ENCODE data around the gene TMA7. TPM values are rescaled to one million over a fixed set of nuclear protein-coding genes. Genes with fewer than 3 reads are reported as not detected.

TMA7 gene
- 273 to 468 TPM (median 291 TPM) in 5 replicates for total RNA-seq (2022; extraction: Qiagen RNA extraction)

GRCh38 chr3:48439820-48440589 is at the start of gene TMA7, which contains the start of gene CCDC51:
TMA7 (plus strand) TSS chr3:48440257; CDS start chr3:48440297, 40 bp downstream.
CCDC51 (minus strand) TSS chr3:48440119; CDS start chr3:48435128, 4,991 bp downstream.

GRCh38 chr3:48429960-48430707 is 9.9 kb upstream of the TMA7 start, which contains the start of gene PLXNB1:
PLXNB1 (minus strand) TSS chr3:48430086; CDS start chr3:48424611, 5,475 bp downstream.

GRCh38 chr3:48446425-48447193 is 6.6 kb downstream of the TMA7 start, which contains the start of gene ATRIP:
ATRIP (plus strand) TSS chr3:48446737; CDS start chr3:48446846, 109 bp downstream.

Other genes starting within 250 kb of the TMA7 start
- gene CAMP, start 216.8 kb upstream of the TMA7 start, total RNA-seq (2022; extraction: Qiagen RNA extraction), result 0.13 to 0.15 TPM in 2 of 5 replicates, not detected in the others
- 2.0 to 2.7 TPM (median 2.4 TPM) in 5 replicates for gene ZNF589, start 199.2 kb upstream of the TMA7 start, total RNA-seq (2022; extraction: Qiagen RNA extraction)
- 21.6 to 26.5 TPM (median 22.3 TPM) in 5 replicates for gene NME6, start 138.9 kb upstream of the TMA7 start, total RNA-seq (2022; extraction: Qiagen RNA extraction)
- not detected in 5 replicates for gene SPINK8, start 106.6 kb upstream of the TMA7 start, total RNA-seq (2022; extraction: Qiagen RNA extraction)
- not detected in 5 replicates for gene FBXW12, start 68.0 kb upstream of the TMA7 start, total RNA-seq (2022; extraction: Qiagen RNA extraction)
- 11.2 to 20.0 TPM (median 16.7 TPM) in 5 replicates for gene PLXNB1, start 10.2 kb upstream of the TMA7 start, total RNA-seq (2022; extraction: Qiagen RNA extraction)
- 24.8 to 28.3 TPM (median 26.7 TPM) in 5 replicates for gene CCDC51, start 138 bp upstream of the TMA7 start, total RNA-seq (2022; extraction: Qiagen RNA extraction)
- gene ATRIP, start 6.5 kb downstream of the TMA7 start, total RNA-seq (2022; extraction: Qiagen RNA extraction), result 7.7 to 8.8 TPM (median 8.4 TPM) in 5 replicates
- gene SHISA5, start 63.9 kb downstream of the TMA7 start, total RNA-seq (2022; extraction: Qiagen RNA extraction), result 95.5 to 137 TPM (median 133 TPM) in 5 replicates
- gene PFKFB4, start 116.5 kb downstream of the TMA7 start, total RNA-seq (2022; extraction: Qiagen RNA extraction), result 7.4 to 13.5 TPM (median 10.4 TPM) in 5 replicates
- gene UCN2, start 123.5 kb downstream of the TMA7 start, total RNA-seq (2022; extraction: Qiagen RNA extraction), result 4.9 to 8.5 TPM (median 6.9 TPM) in 5 replicates
- gene COL7A1, start 155.1 kb downstream of the TMA7 start, total RNA-seq (2022; extraction: Qiagen RNA extraction), result 87.7 to 170 TPM (median 128 TPM) in 5 replicates
- 150 to 202 TPM (median 156 TPM) in 5 replicates for gene UQCRC1, start 169.4 kb downstream of the TMA7 start, total RNA-seq (2022; extraction: Qiagen RNA extraction)
- not detected in 5 replicates for gene TMEM89, start 181.5 kb downstream of the TMA7 start, total RNA-seq (2022; extraction: Qiagen RNA extraction)
- gene SLC26A6, start 195.2 kb downstream of the TMA7 start, total RNA-seq (2022; extraction: Qiagen RNA extraction), result 10.2 to 17.3 TPM (median 14.0 TPM) in 5 replicates
- gene CELSR3, start 222.6 kb downstream of the TMA7 start, total RNA-seq (2022; extraction: Qiagen RNA extraction), result 2.7 to 4.4 TPM (median 4.2 TPM) in 5 replicates
- gene NCKIPSD, start 245.7 kb downstream of the TMA7 start, total RNA-seq (2022; extraction: Qiagen RNA extraction), result 7.8 to 12.0 TPM (median 10.7 TPM) in 5 replicates